Activated T-helper 1 cell treated with anti-CD3 and anti-CD28 coated beads, Interleukin-12 subunit alpha, Interleukin-12 subunit beta, Interleukin-2, Interleukin-4 antibody, amounts not matched to agents 30 ng/mL and 10 ng/mL and 1 ng/mL, durations not matched to agents 14 hours and 24 hours and 36 hours (primary cell): ENCODE results near the gene PDGFA. TPM values are rescaled to one million over a fixed set of nuclear protein-coding genes. Genes with fewer than 3 reads are reported as not detected.

ENCODE experiments used
- DNase-seq: peaks from one replicate; pipeline ENCODE4 v3.0.0; 2021; ENCODE audit warnings: low spot score
- H3K27ac Mint-ChIP-seq: one replicate; pipeline ENCODE4 v1.8.0; 2021; ENCODE audit warnings: mild to moderate bottlenecking, mixed read lengths
- H3K27me3 Mint-ChIP-seq: one replicate; pipeline ENCODE4 v1.8.0; 2022; ENCODE audit warnings: mild to moderate bottlenecking, moderate library complexity, mixed read lengths; ENCODE audit not compliant: insufficient read depth
- H3K36me3 Mint-ChIP-seq: one replicate; pipeline ENCODE4 v1.8.0; 2021; ENCODE audit warnings: low read depth, mixed read lengths
- H3K4me1 Mint-ChIP-seq: one replicate; pipeline ENCODE4 v1.8.0; 2021; ENCODE audit warnings: low read depth, mixed read lengths
- H3K4me3 Mint-ChIP-seq: one replicate; pipeline ENCODE4 v1.8.0; 2021; ENCODE audit warnings: mild to moderate bottlenecking, moderate library complexity, mixed read lengths
- H3K9me3 Mint-ChIP-seq: one replicate; pipeline ENCODE4 v1.8.0; 2021; ENCODE audit warnings: mixed read lengths
- intact Hi-C: fragments of 100-400 bp; cut with micrococcal nuclease; formaldehyde crosslinking; loops from one replicate; pipeline ENCODE4 v1.15.1; 2024
- total RNA-seq: library from RNA; stranded (reverse); gene quantifications from 2 replicates; pipeline ENCODE4 v1.2.3, GENCODE V29; 2022

The PDGFA gene
- total RNA-seq, 1 donor from 2014 or later: 8.5 TPM

- intact Hi-C loops: no loop called here
- peaks cover 4% of the 10 kb centered on the region for H3K9me3 Mint-ChIP-seq
- H3K36me3 Mint-ChIP-seq: no peaks in the 10 kb centered on the region
- H3K4me1 Mint-ChIP-seq: no peaks in the 10 kb centered on the region
- H3K27me3 Mint-ChIP-seq: no peaks in the 10 kb centered on the region
- no peak overlapping the region for H3K4me3 Mint-ChIP-seq
- H3K27ac Mint-ChIP-seq: no peak overlapping the region
- DNase-seq: no peak
Observed at GRCh38 chr7:462173-463103, 57.2 kb downstream of the PDGFA start.

- no peak for DNase-seq
- Mint-ChIP-seq H3K9me3 (no peaks in the 10 kb centered on the region), H3K4me3 (no peak overlapping the region), H3K36me3 (no peaks in the 10 kb centered on the region), H3K27me3 (no peaks in the 10 kb centered on the region), H3K27ac (no peak overlapping the region), H3K4me1 (no peaks in the 10 kb centered on the region)
- intact Hi-C loops: no loop called here
Observed at GRCh38 chr7:461453-462172, 58.0 kb downstream of the PDGFA start.

GRCh38 chr7:461117-461452 lies 58.6 kb downstream of the PDGFA start:
- Mint-ChIP-seq H3K27me3 (no peaks in the 10 kb centered on the region), H3K4me3 (no peak overlapping the region), H3K9me3 (no peaks in the 10 kb centered on the region), H3K36me3 (no peaks in the 10 kb centered on the region), H3K4me1 (no peaks in the 10 kb centered on the region), H3K27ac (no peak overlapping the region)
- intact Hi-C loops: no loop called here
- DNase-seq: no peak

GRCh38 chr7:460374-461116 lies 59.1 kb downstream of the PDGFA start:
- no peaks in the 10 kb centered on the region for H3K9me3 Mint-ChIP-seq
- H3K36me3 Mint-ChIP-seq: no peaks in the 10 kb centered on the region
- intact Hi-C loops: no loop called here
- no peak overlapping the region for H3K4me3 Mint-ChIP-seq
- H3K27ac Mint-ChIP-seq: no peak overlapping the region
- H3K4me1 Mint-ChIP-seq: no peaks in the 10 kb centered on the region
- no peaks in the 10 kb centered on the region for H3K27me3 Mint-ChIP-seq
- no peak for DNase-seq

- intact Hi-C loops: loop anchor here (10.0 kb wide), 1 partner anchor 105 kb away; no protein-coding TSS in a partner anchor
Observed at GRCh38 chr7:459584-460373, 59.9 kb downstream of the PDGFA start.

GRCh38 chr7:458511-459245 lies 61.0 kb downstream of the PDGFA start:
- Mint-ChIP-seq H3K4me1 (no peaks in the 10 kb centered on the region), H3K27ac (no peak overlapping the region), H3K27me3 (no peaks in the 10 kb centered on the region), H3K4me3 (no peak overlapping the region), H3K9me3 (no peaks in the 10 kb centered on the region), H3K36me3 (no peaks in the 10 kb centered on the region)
- intact Hi-C loops: loop anchor here (10.0 kb wide), 1 partner anchor 106 kb away; no protein-coding TSS in a partner anchor
- no peak for DNase-seq

More at GRCh38 chr7:459584-460373, 59.9 kb downstream of the PDGFA start:
- Mint-ChIP-seq H3K4me1 (no peaks in the 10 kb centered on the region), H3K27me3 (no peaks in the 10 kb centered on the region), H3K4me3 (no peak overlapping the region), H3K36me3 (no peaks in the 10 kb centered on the region), H3K9me3 (no peaks in the 10 kb centered on the region), H3K27ac (no peak overlapping the region)
- no peak for DNase-seq

GRCh38 chr7:457814-458510 lies 61.7 kb downstream of the PDGFA start:
- Mint-ChIP-seq H3K4me3 (no peak overlapping the region), H3K27me3 (no peaks in the 10 kb centered on the region), H3K4me1 (no peaks in the 10 kb centered on the region), H3K36me3 (no peaks in the 10 kb centered on the region), H3K9me3 (no peaks in the 10 kb centered on the region), H3K27ac (no peak overlapping the region)
- intact Hi-C loops: loop anchor here (10.0 kb wide), 1 partner anchor 107 kb away; no protein-coding TSS in a partner anchor
- no peak for DNase-seq

GRCh38 chr7:455110-455928 lies 64.3 kb downstream of the PDGFA start:
- no peaks in the 10 kb centered on the region for H3K9me3 Mint-ChIP-seq
- DNase-seq: no peak
- H3K27ac Mint-ChIP-seq: no peak overlapping the region
- H3K27me3 Mint-ChIP-seq: peaks cover 10% of the 10 kb centered on the region
- H3K4me3 Mint-ChIP-seq: no peak overlapping the region
- no peaks in the 10 kb centered on the region for H3K36me3 Mint-ChIP-seq
- intact Hi-C loops: loop anchor here (10.0 kb wide), 1 partner anchor 109 kb away; no protein-coding TSS in a partner anchor
- peaks cover 6% of the 10 kb centered on the region for H3K4me1 Mint-ChIP-seq

GRCh38 chr7:454356-455109 lies 65.1 kb downstream of the PDGFA start:
- intact Hi-C loops: loop anchor here (10.0 kb wide), 1 partner anchor 110 kb away; no protein-coding TSS in a partner anchor
- no peak for DNase-seq
- no peaks in the 10 kb centered on the region for H3K36me3 Mint-ChIP-seq
- H3K9me3 Mint-ChIP-seq: no peaks in the 10 kb centered on the region
- peaks cover 12% of the 10 kb centered on the region for H3K27me3 Mint-ChIP-seq
- H3K27ac Mint-ChIP-seq: no peak overlapping the region
- no peak overlapping the region for H3K4me3 Mint-ChIP-seq
- peaks cover 6% of the 10 kb centered on the region for H3K4me1 Mint-ChIP-seq

GRCh38 chr7:453597-454306 lies 65.9 kb downstream of the PDGFA start:
- no peaks in the 10 kb centered on the region for H3K36me3 Mint-ChIP-seq
- intact Hi-C loops: loop anchor here (10.0 kb wide), 1 partner anchor 111 kb away; no protein-coding TSS in a partner anchor
- H3K27ac Mint-ChIP-seq: no peak overlapping the region
- H3K27me3 Mint-ChIP-seq: peaks cover 12% of the 10 kb centered on the region
- peaks cover 6% of the 10 kb centered on the region for H3K4me1 Mint-ChIP-seq
- no peak for DNase-seq
- no peaks in the 10 kb centered on the region for H3K9me3 Mint-ChIP-seq
- H3K4me3 Mint-ChIP-seq: no peak overlapping the region
